ENCODE measurements around the gene SPSB2.
A peak's percentile ranks its signal among the peaks of the same experiment; 100 is the strongest.

The SPSB2 gene

DNA sequence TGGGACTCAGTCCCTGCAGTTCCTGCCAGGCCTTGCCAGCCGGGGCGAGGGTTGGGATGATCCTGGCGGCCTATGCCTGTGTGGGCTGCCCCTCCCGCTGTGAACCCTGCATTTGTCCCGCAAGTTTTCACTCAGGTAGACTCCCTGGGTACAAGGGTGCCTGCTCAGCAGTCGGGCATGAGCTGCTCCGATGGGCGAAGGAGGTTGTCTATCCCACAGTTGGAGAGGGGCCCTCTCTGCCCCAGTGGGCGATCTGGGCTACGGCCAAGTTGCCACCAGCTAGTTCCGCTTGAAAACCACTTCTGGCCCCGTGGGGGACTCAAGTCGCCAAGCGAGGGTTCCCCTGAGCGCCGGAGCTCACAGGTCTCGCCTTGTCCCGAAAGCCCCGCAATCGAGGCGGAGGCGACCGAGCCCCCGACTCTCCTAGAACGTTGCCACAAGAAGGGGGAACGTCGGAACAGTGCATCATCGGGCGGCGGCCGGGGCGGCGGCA is 6.1 kb downstream of the SPSB2 start (continued):
- TF ChIP-seq, protein P1, sequence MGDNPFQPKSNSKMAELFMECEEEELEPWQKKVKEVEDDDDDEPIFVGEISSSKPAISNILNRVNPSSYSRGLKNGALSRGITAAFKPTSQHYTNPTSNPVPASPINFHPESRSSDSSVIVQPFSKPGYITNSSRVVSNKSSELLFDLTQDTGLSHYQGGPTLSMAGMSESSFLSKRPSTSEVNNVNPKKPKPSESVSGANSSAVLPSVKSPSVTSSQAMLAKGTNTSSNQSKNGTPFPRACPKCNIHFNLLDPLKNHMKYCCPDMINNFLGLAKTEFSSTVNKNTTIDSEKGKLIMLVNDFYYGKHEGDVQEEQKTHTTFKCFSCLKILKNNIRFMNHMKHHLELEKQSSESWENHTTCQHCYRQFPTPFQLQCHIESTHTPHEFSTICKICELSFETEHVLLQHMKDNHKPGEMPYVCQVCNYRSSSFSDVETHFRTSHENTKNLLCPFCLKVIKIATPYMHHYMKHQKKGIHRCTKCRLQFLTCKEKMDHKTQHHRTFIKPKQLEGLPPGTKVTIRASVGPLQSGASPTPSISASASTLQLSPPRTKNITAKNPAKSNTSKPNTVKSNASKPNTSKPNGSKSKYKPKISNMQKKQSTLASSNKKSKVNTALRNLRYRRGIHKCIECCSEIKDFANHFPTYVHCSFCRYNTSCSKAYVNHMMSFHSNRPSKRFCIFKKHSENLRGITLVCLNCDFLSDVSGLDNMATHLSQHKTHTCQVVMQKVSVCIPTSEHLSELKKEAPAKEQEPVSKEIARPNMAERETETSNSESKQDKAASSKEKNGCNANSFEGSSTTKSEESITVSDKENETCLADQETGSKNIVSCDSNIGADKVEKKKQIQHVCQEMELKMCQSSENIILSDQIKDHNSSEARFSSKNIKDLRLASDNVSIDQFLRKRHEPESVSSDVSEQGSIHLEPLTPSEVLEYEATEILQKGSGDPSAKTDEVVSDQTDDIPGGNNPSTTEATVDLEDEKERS (tag by site-specific recombination; IDR thresholded peaks at IDR 0.05), result no peak
- no peak for TF ChIP-seq ZNF843 (tag by site-specific recombination; IDR thresholded peaks at IDR 0.05)
- TF ChIP-seq TRIM28 (IDR thresholded peaks at IDR 0.05; ENCODE audit: borderline replicate concordance, low read length), result no peak
- TF ChIP-seq, protein P2, sequence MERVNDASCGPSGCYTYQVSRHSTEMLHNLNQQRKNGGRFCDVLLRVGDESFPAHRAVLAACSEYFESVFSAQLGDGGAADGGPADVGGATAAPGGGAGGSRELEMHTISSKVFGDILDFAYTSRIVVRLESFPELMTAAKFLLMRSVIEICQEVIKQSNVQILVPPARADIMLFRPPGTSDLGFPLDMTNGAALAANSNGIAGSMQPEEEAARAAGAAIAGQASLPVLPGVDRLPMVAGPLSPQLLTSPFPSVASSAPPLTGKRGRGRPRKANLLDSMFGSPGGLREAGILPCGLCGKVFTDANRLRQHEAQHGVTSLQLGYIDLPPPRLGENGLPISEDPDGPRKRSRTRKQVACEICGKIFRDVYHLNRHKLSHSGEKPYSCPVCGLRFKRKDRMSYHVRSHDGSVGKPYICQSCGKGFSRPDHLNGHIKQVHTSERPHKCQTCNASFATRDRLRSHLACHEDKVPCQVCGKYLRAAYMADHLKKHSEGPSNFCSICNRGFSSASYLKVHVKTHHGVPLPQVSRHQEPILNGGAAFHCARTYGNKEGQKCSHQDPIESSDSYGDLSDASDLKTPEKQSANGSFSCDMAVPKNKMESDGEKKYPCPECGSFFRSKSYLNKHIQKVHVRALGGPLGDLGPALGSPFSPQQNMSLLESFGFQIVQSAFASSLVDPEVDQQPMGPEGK (tag by site-specific recombination; IDR thresholded peaks at IDR 0.05), result peak; percentile 83
- TF ChIP-seq SCRT1 (tag by site-specific recombination; IDR thresholded peaks at IDR 0.05; ENCODE audit: borderline replicate concordance), result no peak
- peak; percentile 56 for TF ChIP-seq EGR2 (tag by site-specific recombination; IDR thresholded peaks at IDR 0.05; ENCODE audit: low read depth)
- TF ChIP-seq SCRT2 (tag by site-specific recombination; IDR thresholded peaks at IDR 0.05), result no peak
- TF ChIP-seq ZNF701 (tag by site-specific recombination; IDR thresholded peaks at IDR 0.05), result no peak
- TF ChIP-seq, protein P3, sequence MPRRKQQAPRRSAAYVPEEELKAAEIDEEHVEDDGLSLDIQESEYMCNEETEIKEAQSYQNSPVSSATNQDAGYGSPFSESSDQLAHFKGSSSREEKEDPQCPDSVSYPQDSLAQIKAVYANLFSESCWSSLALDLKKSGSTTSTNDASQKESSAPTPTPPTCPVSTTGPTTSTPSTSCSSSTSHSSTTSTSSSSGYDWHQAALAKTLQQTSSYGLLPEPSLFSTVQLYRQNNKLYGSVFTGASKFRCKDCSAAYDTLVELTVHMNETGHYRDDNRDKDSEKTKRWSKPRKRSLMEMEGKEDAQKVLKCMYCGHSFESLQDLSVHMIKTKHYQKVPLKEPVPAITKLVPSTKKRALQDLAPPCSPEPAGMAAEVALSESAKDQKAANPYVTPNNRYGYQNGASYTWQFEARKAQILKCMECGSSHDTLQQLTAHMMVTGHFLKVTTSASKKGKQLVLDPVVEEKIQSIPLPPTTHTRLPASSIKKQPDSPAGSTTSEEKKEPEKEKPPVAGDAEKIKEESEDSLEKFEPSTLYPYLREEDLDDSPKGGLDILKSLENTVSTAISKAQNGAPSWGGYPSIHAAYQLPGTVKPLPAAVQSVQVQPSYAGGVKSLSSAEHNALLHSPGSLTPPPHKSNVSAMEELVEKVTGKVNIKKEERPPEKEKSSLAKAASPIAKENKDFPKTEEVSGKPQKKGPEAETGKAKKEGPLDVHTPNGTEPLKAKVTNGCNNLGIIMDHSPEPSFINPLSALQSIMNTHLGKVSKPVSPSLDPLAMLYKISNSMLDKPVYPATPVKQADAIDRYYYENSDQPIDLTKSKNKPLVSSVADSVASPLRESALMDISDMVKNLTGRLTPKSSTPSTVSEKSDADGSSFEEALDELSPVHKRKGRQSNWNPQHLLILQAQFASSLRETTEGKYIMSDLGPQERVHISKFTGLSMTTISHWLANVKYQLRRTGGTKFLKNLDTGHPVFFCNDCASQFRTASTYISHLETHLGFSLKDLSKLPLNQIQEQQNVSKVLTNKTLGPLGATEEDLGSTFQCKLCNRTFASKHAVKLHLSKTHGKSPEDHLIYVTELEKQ (tag by site-specific recombination; IDR thresholded peaks at IDR 0.05; ENCODE audit: borderline replicate concordance), result no peak
- TF ChIP-seq, protein P4, sequence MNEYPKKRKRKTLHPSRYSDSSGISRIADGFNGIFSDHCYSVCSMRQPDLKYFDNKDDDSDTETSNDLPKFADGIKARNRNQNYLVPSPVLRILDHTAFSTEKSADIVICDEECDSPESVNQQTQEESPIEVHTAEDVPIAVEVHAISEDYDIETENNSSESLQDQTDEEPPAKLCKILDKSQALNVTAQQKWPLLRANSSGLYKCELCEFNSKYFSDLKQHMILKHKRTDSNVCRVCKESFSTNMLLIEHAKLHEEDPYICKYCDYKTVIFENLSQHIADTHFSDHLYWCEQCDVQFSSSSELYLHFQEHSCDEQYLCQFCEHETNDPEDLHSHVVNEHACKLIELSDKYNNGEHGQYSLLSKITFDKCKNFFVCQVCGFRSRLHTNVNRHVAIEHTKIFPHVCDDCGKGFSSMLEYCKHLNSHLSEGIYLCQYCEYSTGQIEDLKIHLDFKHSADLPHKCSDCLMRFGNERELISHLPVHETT (tag by site-specific recombination; IDR thresholded peaks at IDR 0.05), result no peak
- TF ChIP-seq ZBTB7A (tag by site-specific recombination; IDR thresholded peaks at IDR 0.05; ENCODE audit: low read depth), result peak; percentile 73; the same call in 1 of the 2 replicates
- peak; percentile 75 for TF ChIP-seq ZBTB20 (tag by site-specific recombination; IDR thresholded peaks at IDR 0.05)
- peak; percentile 18; the same call in 1 of the 2 replicates for TF ChIP-seq ZBTB21 (tag by site-specific recombination; IDR thresholded peaks at IDR 0.05)
- TF ChIP-seq BCL11A (tag by site-specific recombination; IDR thresholded peaks at IDR 0.05; ENCODE audit: low read depth), result no peak
- TF ChIP-seq ZNF341 (tag by site-specific recombination; IDR thresholded peaks at IDR 0.05; ENCODE audit: low read depth), result peak; percentile 69
- TF ChIP-seq ZSCAN30 (tag by site-specific recombination; IDR thresholded peaks at IDR 0.05), result no peak
- 0 out of 2 replicates have a peak, but pooled peaks have one; percentile 41 for TF ChIP-seq ZNF501 (tag by site-specific recombination; IDR thresholded peaks at IDR 0.05)
- TF ChIP-seq ZNF48 (tag by site-specific recombination; IDR thresholded peaks at IDR 0.05), result no peak
- peak; percentile 92 for TF ChIP-seq ZNF335 (tag by site-specific recombination; conservative IDR thresholded peaks at IDR 0.05)
- TF ChIP-seq, protein P5, sequence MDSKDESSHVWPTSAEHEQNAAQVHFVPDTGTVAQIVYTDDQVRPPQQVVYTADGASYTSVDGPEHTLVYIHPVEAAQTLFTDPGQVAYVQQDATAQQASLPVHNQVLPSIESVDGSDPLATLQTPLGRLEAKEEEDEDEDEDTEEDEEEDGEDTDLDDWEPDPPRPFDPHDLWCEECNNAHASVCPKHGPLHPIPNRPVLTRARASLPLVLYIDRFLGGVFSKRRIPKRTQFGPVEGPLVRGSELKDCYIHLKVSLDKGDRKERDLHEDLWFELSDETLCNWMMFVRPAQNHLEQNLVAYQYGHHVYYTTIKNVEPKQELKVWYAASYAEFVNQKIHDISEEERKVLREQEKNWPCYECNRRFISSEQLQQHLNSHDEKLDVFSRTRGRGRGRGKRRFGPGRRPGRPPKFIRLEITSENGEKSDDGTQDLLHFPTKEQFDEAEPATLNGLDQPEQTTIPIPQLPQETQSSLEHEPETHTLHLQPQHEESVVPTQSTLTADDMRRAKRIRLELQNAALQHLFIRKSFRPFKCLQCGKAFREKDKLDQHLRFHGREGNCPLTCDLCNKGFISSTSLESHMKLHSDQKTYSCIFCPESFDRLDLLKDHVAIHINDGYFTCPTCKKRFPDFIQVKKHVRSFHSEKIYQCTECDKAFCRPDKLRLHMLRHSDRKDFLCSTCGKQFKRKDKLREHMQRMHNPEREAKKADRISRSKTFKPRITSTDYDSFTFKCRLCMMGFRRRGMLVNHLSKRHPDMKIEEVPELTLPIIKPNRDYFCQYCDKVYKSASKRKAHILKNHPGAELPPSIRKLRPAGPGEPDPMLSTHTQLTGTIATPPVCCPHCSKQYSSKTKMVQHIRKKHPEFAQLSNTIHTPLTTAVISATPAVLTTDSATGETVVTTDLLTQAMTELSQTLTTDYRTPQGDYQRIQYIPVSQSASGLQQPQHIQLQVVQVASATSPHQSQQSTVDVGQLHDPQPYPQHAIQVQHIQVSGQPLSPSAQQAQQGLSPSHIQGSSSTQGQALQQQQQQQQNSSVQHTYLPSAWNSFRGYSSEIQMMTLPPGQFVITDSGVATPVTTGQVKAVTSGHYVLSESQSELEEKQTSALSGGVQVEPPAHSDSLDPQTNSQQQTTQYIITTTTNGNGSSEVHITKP (tag by site-specific recombination; IDR thresholded peaks at IDR 0.05), result 0 out of 2 replicates have a peak, but pooled peaks have one; percentile 30
- TF ChIP-seq GLI4 (tag by site-specific recombination; IDR thresholded peaks at IDR 0.05), result 0 out of 2 replicates have a peak, but pooled peaks have one; percentile 24
- TF ChIP-seq, protein P6, sequence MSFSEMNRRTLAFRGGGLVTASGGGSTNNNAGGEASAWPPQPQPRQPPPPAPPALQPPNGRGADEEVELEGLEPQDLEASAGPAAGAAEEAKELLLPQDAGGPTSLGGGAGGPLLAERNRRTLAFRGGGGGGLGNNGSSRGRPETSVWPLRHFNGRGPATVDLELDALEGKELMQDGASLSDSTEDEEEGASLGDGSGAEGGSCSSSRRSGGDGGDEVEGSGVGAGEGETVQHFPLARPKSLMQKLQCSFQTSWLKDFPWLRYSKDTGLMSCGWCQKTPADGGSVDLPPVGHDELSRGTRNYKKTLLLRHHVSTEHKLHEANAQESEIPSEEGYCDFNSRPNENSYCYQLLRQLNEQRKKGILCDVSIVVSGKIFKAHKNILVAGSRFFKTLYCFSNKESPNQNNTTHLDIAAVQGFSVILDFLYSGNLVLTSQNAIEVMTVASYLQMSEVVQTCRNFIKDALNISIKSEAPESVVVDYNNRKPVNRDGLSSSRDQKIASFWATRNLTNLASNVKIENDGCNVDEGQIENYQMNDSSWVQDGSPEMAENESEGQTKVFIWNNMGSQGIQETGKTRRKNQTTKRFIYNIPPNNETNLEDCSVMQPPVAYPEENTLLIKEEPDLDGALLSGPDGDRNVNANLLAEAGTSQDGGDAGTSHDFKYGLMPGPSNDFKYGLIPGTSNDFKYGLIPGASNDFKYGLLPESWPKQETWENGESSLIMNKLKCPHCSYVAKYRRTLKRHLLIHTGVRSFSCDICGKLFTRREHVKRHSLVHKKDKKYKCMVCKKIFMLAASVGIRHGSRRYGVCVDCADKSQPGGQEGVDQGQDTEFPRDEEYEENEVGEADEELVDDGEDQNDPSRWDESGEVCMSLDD (tag by site-specific recombination; IDR thresholded peaks at IDR 0.05), result peak; percentile 74
- no peak for TF ChIP-seq ZNF324 (tag by site-specific recombination; IDR thresholded peaks at IDR 0.05)
- TF ChIP-seq ZNF423 (tag by site-specific recombination; IDR thresholded peaks at IDR 0.05), result no peak
